Activated T-helper 1 cell treated with Interleukin-2 at 50 U/mL for 16 hours (primary cell): ENCODE data around the gene SLC16A4.
"Not testable (repeated sequence)": the region's sequence is repeated elsewhere in the genome, so short reads cannot be mapped to it uniquely, and the experiment has no call there.

ENCODE experiments used
- DNase-seq: peaks from one replicate; pipeline ENCODE4 v3.0.0-alpha.2; 2020; ENCODE audit warnings: low read depth

SLC16A4 gene

DNA sequence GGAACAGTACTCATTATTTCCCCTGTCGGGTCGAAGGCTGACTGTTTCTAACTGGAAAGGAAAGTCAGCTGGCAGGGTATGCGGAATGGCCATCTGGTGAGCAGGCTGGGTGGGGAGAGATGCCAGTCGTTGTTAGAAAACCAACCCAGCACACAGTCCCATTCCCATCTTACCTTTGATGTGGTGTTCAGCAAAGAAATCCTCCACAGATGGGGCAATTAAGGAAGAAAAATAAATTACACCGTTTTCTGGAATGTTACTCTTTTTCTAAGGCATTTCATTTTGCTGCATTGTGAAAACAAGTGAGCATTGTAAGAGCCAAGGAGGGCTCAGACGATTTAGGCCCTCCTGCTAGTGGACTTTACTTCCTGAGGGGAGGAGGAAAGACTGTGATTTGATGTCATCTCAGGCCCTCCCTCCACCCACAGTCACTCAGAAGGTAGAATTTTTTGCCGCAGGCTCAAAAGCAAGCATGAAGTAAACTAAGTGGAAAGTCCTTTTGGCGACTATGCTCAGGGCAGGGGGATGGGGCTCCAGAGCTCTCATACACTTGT, at the start of gene SLC16A4:
TSS of gene SLC16A4 (minus strand) at position 335 of the 554 bp plus-strand sequence. CDS start 1,703 bp downstream, outside the sequence.
- no peak for DNase-seq

DNA sequence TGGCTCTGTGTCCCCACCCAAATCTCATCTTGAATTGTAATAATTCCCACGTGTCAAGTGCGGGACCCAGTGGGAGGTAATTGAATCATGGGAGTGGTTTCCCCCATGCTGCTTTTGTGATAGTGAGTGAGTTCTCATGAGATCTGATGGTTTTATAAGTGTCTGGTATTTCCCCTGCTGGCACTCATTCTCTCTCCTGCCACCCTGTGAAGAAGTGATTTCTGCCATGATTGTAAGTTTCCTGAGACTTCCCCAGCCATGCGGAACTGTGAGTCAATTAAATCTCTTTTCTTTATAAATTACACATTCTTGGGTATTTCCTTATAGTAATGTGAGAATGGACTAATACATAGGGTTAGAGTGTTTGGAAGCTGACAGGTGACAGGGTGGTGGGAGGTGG, 49.0 kb upstream of the SLC16A4 start:
- not testable (repeated sequence) for DNase-seq

DNA sequence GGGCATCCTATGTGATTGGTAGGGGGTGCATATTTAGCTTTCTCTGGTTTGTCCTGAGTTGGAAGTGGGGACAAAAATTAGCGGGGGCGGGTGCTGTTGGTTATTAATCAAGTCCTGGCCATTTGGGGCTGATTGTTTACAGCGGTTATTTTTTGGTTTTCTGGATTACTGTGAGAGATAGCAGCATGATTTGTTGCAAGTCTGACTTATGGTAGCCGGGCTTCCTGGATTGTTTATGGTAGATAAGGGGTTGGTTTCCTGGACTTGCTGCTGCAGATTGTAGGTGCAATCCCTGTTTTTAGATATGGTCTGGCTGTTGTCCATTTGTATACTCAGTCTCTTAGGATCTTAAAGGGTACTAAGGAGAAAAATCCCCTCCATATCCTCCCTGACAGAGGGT, 48.1 kb upstream of the SLC16A4 start:
- DNase-seq, result no peak

DNA sequence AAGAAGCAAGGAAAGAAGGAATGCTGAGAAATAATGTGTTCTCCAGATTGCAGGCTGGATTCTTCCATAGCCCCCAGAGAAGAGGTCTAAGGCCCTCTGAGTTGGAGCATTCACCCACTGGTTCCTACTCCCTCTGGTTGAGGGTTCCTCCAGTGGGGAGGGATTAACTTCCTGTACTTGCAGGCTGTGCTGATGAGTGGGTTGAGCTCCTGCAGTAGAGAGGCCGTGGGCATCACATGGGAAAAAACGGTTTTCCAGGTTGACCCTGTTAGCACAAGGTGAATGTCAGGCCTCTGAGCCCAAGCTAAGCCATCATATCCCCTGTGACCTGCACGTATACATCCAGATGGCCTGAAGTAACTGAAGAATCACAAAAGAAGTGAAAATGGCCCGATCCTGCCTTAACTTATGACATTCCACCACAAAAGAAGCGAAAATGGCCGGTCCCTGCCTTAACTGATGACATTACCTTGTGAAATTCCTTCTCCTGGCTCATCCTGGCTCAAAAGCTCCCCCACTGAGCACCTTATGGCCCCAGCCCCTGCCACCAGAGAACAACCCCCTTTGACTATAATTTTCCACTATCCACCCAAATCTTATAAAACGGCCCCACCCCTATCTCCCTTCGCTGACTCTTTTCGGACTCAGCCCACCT, 46.9 kb upstream of the SLC16A4 start:
- not testable (repeated sequence) for DNase-seq

- DNase-seq, result no peak
Measured at GRCh38 chr1:110436635-110437034, 45.8 kb upstream of the SLC16A4 start.

DNA sequence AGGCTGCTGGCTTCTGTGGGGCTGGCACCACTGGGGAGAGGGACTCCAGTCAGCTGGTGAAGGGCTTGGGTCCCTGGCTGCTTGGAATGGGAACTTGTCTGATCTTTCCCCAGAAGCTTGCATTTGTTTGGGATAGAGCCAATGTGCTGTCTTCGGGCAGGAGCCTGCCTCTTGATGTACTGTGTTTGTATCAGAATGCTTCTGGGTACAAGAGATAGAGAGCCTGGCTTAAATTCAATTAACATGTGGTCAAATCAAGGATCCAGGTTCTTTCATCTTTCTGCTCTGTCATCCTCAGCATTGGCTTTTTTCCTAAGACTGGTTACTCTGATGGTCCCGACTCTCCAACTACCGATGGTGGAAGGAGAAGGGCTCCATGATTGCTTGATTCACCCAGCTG, 44.1 kb upstream of the SLC16A4 start:
- DNase-seq, result no peak

DNA sequence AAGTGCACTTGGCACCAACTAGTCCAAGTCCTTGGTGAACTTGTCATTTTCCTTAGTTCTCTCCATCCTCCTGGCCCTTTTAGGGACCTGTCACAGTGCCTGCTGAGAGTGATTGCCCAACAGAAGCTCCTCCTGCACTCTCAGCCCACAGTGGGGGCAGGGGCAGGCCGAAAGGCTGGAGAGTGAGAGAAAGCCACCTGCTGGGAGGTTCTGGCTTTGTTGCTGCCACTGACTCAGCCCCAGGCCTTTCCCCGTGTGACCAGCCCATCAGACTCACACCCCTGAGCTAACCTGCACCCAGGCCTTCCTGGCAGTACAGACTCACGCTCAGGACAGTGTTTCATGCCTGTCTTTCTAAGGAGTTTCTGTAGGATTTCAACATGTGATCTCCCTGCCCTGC, 43.0 kb upstream of the SLC16A4 start:
- no peak for DNase-seq

- DNase-seq, result no peak
Measured at GRCh38 chr1:110433213-110433612, 42.4 kb upstream of the SLC16A4 start.

DNA sequence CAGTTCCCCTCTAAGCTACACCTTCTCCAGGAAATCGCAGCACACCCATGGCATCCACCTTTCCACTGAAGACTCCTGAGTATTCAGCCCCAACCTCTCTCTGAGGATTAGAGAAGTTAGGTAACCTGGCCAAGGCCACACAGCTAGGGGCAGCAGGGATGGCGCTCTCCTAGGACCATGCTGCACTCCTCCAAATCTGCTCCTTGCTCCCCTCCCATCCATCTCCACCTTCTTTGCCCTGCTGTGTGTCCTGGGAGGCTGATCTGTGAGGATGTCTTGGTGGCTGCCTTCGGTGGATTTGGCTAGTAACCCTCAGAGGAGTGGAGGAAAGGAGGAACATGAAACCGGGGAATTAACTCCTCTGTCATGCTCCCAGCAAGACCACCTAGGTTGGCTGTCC, 40.1 kb upstream of the SLC16A4 start:
- no peak for DNase-seq

DNA sequence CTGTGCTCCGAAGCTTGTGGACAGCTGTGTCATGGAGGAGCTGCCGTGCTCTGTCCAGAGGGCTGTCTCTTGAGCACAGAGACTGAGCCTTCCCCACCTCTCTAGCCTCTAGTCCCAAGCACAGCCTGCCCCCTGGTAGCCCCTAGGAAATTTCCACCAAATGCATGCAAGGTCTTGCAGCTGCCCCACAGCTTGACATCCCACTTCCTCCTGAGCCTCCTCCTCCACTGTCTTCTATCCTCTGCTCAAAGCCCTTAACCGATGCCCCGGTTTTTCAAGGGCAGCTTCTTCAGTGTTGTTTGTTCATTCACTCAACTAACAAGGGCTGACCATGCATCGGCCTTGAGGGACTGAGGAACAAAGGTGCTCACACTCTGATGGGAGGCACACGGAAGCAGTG, 39.5 kb upstream of the SLC16A4 start:
- no peak for DNase-seq

- no peak for DNase-seq
Measured at GRCh38 chr1:110428946-110429345, 38.1 kb upstream of the SLC16A4 start.

GRCh38 chr1:110426854-110427253, 36.0 kb upstream of the SLC16A4 start:
- DNase-seq, result no peak

DNA sequence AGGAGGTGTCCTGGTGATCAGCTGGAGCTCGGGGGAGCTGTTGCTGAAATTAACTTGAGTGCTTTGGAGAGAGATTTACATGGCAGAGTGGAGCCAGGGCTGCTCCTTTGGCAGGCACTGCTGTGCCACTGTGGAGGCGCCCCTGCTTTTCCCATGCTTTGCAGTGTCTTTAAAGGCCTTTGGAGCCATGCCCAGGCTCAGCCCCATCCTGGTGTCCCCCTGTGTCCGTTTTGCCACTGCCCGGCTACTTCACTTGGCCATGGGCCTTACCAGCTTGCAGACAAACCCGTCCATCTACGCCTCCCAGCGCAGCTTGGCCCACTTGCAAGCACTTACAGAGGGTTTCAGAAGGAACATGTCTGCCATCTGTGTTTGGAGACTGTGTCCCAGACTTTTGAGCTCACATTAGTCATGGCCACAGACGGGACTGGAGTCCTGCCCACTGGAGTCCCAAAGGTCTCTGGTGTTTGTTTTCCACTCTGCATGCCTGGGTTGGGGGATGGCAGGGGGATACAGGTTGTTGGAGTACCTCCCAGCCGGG, 34.9 kb upstream of the SLC16A4 start:
- DNase-seq, result no peak

- no peak for DNase-seq
Measured at GRCh38 chr1:110424699-110425611, 34.1 kb upstream of the SLC16A4 start.

GRCh38 chr1:110420874-110421793, 30.3 kb upstream of the SLC16A4 start:
- no peak for DNase-seq

GRCh38 chr1:110420023-110420662, 29.3 kb upstream of the SLC16A4 start:
- no peak for DNase-seq

DNA sequence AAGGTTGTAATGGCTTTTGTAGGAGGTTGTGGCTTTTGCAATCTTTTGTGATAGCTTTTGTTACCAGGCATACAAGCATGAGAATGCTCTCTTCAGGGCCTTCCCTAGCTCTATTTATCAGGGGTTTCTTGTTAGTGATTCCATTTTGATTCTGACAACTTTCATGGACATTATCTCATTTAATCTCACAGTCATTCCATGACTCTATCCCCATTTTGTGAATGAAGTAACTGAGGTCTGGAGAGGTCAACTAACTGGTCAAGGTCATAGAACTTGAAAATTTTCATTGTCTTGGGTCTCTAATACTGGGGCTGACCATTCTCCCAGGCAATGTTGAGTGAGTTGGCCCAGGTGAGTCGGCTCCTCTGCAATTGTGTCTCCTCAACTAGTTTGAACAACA, 27.9 kb upstream of the SLC16A4 start:
- DNase-seq, result no peak

DNA sequence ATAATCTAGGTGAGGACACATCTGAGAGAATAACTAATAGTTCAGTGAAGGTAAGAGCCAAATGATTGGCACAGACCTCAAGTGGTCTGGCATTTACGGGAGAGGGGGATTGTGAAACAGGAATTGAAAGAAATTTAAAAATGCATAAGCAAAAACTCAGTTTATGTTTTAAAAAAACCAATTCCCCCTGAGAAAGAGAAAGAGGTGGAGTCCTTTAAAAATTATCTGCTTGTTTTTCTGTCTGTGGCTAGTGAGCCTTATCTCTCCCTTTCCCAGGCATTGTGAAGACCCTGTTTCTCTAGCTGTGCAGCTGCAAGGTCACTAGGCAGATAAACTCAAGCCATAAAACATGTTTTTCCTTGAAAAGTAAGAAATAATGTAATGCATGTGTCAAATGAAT, 22.2 kb upstream of the SLC16A4 start:
- DNase-seq, result not testable (repeated sequence)

GRCh38 chr1:110412576-110412975, 21.8 kb upstream of the SLC16A4 start:
- peak; percentile 34 for DNase-seq

GRCh38 chr1:110411173-110411735, 20.4 kb upstream of the SLC16A4 start:
- DNase-seq, result no peak

- no peak for DNase-seq
Measured at GRCh38 chr1:110409316-110409715, 18.5 kb upstream of the SLC16A4 start.
